HFFc6 (cell line): ENCODE data around the gene UBA1. TPM values are rescaled to one million over a fixed set of nuclear protein-coding genes. Genes with fewer than 3 reads are reported as not detected.
A peak's percentile ranks its signal among the peaks of the same experiment; 100 is the strongest.

ENCODE experiments used
- DNase-seq: peaks from one replicate; pipeline ENCODE4 v3.0.0-alpha.2; 2018
- H3K27ac Mint-ChIP-seq: 2 replicates; pipeline ENCODE4 v1.8.0; 2020; ENCODE audit warnings: mild to moderate bottlenecking, mixed read lengths
- H3K27me3 Mint-ChIP-seq: 2 replicates; pipeline ENCODE4 v1.8.0; 2021; ENCODE audit warnings: mild to moderate bottlenecking, moderate library complexity, mixed read lengths; ENCODE audit not compliant: insufficient read depth
- H3K36me3 Mint-ChIP-seq: 2 replicates; pipeline ENCODE4 v1.8.0; 2021; ENCODE audit warnings: low read depth, mixed read lengths
- H3K4me1 Mint-ChIP-seq: 2 replicates; pipeline ENCODE4 v1.8.0; 2020; ENCODE audit warnings: low read depth, mixed read lengths
- H3K4me3 Mint-ChIP-seq: 2 replicates; pipeline ENCODE4 v1.8.0; 2020; ENCODE audit warnings: mild to moderate bottlenecking, moderate library complexity, mixed read lengths
- H3K9me3 Mint-ChIP-seq: 2 replicates; pipeline ENCODE4 v1.8.0; 2020; ENCODE audit warnings: mild to moderate bottlenecking, mixed read lengths
- total RNA-seq, 6 experiments: library from RNA; stranded (reverse); fragmentation: NEBNext Ultra II Directional; extraction: Animal tissue kit (Norgen Biotek cat#: 25700); gene quantifications; 2 replicates in 1 of 6; 3 replicates in 5 of 6; pipeline ENCODE4 v1.2.3, GENCODE V29; 2021
- TF ChIP-seq, protein P1 (sequence below): fragments of 200-600 bp; sonication (generic); IDR thresholded peaks from 2 replicates; pipeline ENCODE4 v1.5.0; 2021; ENCODE audit warnings: antibody characterized with exemption, mild to moderate bottlenecking

UBA1 gene
- total RNA-seq, 6 experiments from 2014 or later, result 268 to 291 (median 282) TPM

DNA sequence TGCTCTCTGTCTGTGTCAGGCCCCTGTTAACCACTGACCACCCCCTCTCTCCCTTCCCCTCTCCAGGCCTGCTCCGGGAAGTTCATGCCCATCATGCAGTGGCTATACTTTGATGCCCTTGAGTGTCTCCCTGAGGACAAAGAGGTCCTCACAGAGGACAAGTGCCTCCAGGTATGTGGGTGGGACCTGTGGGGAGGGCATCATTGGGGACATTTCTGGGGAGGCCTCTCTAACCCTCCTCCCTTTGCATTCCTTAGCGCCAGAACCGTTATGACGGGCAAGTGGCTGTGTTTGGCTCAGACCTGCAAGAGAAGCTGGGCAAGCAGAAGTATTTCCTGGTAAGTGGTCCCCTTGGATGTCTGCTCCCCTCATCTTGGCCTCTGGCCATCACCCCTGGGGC is 9.2 kb downstream of the UBA1 start:
- no peak overlapping the region for H3K4me3 Mint-ChIP-seq
- H3K27ac Mint-ChIP-seq, result no peak overlapping the region
- peaks cover 16% of the 10 kb centered on the region; the same call in 1 of the 2 replicates for H3K36me3 Mint-ChIP-seq
- DNase-seq, result no peak
- H3K4me1 Mint-ChIP-seq, result peaks cover 9% of the 10 kb centered on the region
- no peaks in the 10 kb centered on the region for H3K27me3 Mint-ChIP-seq
- TF ChIP-seq, protein P1, sequence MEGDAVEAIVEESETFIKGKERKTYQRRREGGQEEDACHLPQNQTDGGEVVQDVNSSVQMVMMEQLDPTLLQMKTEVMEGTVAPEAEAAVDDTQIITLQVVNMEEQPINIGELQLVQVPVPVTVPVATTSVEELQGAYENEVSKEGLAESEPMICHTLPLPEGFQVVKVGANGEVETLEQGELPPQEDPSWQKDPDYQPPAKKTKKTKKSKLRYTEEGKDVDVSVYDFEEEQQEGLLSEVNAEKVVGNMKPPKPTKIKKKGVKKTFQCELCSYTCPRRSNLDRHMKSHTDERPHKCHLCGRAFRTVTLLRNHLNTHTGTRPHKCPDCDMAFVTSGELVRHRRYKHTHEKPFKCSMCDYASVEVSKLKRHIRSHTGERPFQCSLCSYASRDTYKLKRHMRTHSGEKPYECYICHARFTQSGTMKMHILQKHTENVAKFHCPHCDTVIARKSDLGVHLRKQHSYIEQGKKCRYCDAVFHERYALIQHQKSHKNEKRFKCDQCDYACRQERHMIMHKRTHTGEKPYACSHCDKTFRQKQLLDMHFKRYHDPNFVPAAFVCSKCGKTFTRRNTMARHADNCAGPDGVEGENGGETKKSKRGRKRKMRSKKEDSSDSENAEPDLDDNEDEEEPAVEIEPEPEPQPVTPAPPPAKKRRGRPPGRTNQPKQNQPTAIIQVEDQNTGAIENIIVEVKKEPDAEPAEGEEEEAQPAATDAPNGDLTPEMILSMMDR, result no peak
- H3K9me3 Mint-ChIP-seq, result no peaks in the 10 kb centered on the region

DNA sequence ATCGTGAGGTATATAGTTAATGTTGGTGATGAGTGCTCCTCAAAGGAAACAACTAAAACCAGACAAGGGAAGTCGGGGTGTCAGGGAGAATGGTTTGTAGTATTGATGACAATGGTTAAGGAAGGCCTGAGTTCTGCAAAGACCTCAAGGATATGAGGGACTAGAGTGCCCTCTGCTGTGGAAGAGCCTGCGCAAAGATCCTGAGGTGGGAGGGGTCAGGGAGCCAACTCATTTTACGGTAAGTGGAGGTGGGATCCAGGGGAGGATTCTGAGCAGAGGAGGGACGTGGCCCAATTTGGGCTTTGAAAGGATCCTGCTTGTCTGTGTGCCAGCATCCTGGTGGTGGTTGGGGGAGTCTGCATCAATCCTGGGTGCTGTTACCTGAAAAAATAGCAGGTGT is 11.3 kb downstream of the UBA1 start:
- Mint-ChIP-seq H3K4me3 (no peak overlapping the region), H3K27me3 (no peaks in the 10 kb centered on the region), H3K4me1 (no peaks in the 10 kb centered on the region), H3K27ac (no peak overlapping the region), H3K9me3 (no peaks in the 10 kb centered on the region), H3K36me3 (peaks cover 11% of the 10 kb centered on the region; the same call in 1 of the 2 replicates)
- no peak for DNase-seq
- TF ChIP-seq, protein P1, result no peak

DNA sequence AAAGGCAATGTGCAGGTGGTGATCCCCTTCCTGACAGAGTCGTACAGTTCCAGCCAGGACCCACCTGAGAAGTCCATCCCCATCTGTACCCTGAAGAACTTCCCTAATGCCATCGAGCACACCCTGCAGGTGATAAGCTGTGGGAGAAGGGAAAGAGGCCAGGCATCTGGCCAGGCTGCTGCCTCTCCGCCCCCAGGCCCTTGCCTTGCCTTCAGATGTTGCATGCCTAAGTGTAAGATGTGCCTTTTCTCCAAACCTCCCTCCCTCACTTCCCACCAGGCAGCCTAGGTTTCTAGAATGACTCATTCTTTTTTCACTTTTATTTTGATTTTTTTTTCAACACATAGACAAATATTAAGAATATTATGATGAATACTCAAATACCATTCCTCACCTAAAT is 12.7 kb downstream of the UBA1 start:
- TF ChIP-seq, protein P1, result no peak
- Mint-ChIP-seq H3K4me3 (no peak overlapping the region), H3K9me3 (no peaks in the 10 kb centered on the region), H3K36me3 (peaks cover 14% of the 10 kb centered on the region; the same call in 1 of the 2 replicates), H3K27ac (peak overlapping the region; percentile 54; the same call in 1 of the 2 replicates), H3K4me1 (no peaks in the 10 kb centered on the region), H3K27me3 (no peaks in the 10 kb centered on the region)
- DNase-seq, result no peak

- TF ChIP-seq, protein P1, result no peak
- DNase-seq, result no peak
- no peaks in the 10 kb centered on the region for H3K4me1 Mint-ChIP-seq
- H3K27me3 Mint-ChIP-seq, result no peaks in the 10 kb centered on the region; the same call in 1 of the 2 replicates
- peaks cover 21% of the 10 kb centered on the region; the same call in 1 of the 2 replicates for H3K36me3 Mint-ChIP-seq
- no peaks in the 10 kb centered on the region for H3K9me3 Mint-ChIP-seq
- no peak overlapping the region for H3K27ac Mint-ChIP-seq
- no peak overlapping the region for H3K4me3 Mint-ChIP-seq
Measured at GRCh38 chrX:47208108-47208507, 14.5 kb downstream of the UBA1 start.

DNA sequence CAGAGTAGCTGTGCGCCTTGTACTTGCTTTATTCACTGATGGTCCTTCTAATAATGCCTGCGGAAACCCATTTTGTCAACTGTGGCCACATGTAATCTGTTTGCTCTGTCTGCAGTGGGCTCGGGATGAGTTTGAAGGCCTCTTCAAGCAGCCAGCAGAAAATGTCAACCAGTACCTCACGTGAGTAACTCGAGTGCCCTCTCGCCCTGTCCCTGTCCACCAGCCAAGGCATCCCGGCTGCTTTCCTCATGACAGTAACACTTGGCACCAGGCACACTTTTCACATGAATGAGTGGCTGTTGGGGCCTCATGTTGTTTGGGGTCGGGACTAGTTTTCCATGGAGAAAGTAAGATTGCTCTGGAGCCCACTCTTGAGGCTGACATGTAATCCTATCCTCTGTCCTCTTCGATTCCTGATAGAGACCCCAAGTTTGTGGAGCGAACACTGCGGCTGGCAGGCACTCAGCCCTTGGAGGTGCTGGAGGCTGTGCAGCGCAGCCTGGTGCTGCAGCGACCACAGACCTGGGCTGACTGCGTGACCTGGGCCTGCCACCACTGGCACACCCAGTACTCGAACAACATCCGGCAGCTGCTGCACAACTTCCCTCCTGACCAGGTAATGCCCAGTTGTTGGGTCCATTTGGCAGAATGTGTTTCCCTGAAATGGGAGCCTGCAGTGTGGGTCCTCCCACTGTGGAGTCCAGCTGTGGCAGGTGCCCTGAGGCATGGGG is 16.0 kb downstream of the UBA1 start:
- Mint-ChIP-seq H3K36me3 (peaks cover 20% of the 10 kb centered on the region; the same call in 1 of the 2 replicates), H3K4me1 (no peaks in the 10 kb centered on the region), H3K27me3 (no peaks in the 10 kb centered on the region; the same call in 1 of the 2 replicates), H3K9me3 (no peaks in the 10 kb centered on the region), H3K4me3 (no peak overlapping the region), H3K27ac (no peak overlapping the region)
- TF ChIP-seq, protein P1, result no peak
- no peak for DNase-seq
